HG02970 (cell line): Measurements from ENCODE around the gene LRPAP1.

Source experiments
- ATAC-seq: cut with Tn5 transposase; IDR thresholded peaks from one replicate; pipeline ENCODE4 v1.9.1; 2021; ENCODE audit warnings: mild to moderate bottlenecking, moderate library complexity, moderate number of reproducible peaks; ENCODE audit not compliant: unreplicated experiment, low FRiP score

LRPAP1 gene

DNA sequence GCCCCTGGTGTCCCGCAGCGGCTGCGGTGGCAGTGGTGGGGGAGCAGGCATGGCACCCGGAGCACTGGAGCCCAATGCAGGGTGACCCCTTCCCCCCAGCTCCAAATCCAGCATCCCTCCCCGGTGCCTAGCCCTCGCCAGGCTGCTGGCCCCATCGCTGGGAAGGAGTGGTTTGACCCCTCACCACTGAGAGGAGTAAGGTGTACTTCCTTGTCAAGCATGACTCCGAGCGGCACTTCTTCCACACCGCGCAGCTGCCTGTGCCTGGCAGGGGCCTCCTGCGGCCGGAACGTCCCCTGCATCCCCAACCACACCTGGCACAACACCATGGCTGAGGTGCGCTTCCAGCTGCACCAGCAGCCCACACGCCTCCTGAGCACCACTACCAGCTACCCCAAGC is 27.0 kb downstream of the LRPAP1 start:
- no peak for ATAC-seq

DNA sequence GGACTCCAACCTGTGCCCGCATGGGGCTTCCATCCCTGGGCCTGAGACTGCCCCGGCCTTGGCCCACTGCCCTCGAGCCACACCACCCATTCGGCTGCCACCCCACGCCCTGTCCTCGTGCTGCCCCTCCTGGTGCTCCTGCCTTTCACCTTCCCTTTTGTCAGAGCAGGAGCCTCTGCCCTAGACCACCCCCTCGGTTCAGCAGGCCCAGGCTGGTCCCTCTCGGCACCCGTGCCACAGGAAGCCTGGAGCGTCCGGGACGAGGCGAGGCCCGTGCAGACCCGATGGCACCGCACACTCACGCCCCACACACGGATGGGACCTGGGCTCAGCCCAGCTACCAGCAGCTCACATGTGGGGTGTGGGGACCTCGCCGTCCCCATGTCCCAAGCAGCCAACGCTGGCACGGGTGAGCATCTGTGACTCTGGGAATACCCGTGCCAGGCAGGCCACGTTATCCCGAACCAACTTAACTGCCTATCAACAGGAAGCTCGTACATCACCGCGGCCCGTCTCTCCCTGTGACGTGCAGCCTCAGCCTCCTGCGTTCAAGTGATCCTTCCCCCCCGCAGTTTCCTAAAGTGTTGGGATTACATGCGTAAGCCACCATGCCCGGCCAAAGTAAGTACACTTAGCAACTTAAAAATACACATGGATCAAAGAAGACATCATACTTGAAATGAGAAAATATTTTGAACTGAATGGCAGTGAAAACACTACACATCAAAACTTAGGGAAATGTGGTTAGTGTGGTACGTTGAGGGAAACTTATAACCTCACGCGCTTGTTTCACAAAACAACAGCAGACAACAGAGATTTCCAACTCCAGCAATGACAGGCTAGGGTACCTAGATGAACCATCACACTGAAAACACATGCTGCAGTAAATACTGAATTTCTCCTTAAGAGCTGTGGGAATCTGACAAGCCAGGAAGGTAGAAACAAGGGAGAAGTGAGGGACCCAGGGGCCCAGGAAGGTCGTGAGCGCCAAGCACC is 29.0 kb downstream of the LRPAP1 start:
- no peak for ATAC-seq

DNA sequence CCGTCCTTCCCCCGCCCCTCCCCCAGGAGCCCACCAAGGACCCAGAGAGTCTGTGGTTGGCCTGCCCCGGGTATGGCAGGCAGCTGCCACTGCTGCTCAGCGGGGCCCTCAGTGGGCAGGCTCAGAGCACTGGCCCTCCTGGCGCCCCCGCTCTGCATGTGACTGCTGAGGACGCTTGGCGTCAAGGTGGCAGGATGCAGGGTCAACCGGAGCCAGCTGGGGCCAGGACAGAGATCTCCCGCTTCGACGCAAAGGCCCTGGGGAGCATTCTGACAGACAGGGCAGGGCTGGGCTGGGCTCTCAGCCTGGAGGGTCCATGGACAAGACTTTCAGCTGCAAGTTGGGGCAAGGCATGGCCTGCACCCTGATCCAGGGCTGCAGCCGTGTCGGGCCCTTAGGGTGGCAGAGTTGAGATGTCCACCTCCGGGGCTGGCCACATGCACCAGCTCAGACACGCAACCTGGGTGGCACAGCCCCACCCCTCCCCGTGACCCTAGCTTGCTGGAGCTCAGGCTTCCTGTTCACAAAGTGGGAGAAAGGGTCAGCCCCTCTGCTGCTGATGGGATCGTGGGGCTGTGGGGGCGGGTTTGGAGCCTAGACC is 30.3 kb downstream of the LRPAP1 start:
- no peak for ATAC-seq

DNA sequence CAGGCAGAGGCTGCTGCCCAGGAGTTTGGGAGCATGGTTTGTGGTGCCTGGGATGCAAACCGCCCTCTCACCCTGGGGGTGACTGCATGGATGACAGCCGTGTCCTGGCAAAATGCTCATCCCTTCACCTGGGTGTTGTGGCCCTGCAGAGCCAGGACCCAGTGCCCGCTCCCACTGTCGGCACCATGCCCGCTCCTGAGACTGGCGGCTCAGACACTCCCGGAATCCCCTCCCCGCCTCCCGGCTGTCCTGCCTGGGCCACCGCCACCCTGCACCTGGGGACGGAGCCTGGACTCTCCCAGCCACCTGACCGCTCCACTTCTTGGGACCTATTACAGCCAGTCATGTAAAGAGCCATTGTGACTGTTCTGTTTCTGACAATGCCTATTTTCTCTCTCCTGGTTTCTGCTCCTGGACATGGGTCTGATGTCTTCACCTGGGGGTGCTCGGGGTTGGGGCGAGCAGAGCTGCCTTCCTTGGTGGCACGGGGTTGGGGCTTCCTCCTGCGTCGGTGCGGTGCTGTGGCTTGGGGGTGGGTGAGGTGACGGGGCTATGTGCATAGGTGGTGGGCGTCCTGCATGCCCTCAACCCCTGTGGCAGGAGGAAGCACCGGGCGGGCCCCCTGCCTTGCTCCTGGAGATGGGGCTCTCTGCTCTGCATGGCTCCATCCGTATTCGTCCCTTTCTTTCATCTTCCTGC is 30.9 kb downstream of the LRPAP1 start:
- no peak for ATAC-seq

DNA sequence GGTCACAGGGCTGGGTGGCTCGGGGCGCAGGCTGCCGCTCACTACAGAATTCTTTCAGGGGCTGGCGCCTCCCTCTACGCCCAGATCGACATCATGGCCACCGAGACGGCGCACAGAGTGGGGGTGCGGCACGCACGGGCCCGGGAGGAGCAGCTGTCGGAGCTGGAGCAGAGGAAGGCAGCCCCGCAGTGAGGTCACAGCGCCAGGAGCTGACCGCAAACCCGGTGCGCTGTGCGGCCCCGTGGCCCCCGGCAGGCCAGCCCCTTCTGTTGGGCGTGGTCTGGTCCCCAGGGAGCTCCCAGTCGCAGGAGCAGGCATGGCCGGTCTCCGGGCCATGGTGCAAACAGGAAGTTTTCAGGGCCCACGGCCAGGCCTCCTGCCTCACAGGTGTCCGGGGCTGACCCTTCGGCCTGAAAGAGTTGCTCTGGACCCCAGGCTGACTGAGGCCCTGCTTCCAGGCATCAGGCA is 31.6 kb downstream of the LRPAP1 start:
- ATAC-seq = no peak

DNA sequence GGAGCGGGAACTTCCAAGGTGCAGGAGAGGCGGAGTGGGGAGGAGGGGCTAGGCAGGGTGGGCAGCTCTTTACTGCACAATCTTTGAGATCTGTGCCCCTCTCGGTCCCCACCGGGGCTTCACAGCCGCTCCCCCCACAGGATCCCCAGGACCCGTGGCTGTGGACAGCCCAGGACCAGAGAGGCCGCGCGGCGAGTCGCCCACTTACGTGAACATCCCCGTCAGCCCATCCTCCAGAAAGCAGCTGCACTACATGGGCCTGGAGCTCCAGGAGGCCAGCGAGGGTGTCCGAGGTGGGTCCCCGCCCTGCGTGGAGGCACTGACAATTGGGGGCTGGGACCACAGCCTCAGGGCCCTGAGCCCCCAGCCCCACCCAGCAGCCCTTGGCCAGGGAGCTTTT is 32.1 kb downstream of the LRPAP1 start:
- no peak for ATAC-seq

DNA sequence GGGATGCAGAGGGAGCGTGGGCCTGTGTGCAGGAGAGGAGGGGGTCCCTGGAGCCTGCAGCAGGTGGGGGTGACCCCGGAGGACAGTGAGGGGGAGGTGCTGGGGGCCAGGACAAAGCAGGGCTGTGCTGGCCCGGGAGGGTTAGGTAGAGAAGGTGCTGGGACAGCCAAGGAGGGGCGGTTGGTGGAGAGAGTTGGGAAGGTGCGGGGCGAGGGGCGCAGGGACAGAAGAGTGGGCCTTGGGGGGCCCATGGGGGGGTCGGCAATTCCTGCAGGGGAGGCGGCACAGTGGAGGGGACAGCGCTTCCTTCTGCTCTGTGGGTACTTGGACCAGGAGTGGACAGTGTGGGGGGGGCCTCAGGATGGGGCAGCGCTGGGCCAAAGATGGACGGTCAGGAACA is 32.5 kb downstream of the LRPAP1 start:
- no peak for ATAC-seq

DNA sequence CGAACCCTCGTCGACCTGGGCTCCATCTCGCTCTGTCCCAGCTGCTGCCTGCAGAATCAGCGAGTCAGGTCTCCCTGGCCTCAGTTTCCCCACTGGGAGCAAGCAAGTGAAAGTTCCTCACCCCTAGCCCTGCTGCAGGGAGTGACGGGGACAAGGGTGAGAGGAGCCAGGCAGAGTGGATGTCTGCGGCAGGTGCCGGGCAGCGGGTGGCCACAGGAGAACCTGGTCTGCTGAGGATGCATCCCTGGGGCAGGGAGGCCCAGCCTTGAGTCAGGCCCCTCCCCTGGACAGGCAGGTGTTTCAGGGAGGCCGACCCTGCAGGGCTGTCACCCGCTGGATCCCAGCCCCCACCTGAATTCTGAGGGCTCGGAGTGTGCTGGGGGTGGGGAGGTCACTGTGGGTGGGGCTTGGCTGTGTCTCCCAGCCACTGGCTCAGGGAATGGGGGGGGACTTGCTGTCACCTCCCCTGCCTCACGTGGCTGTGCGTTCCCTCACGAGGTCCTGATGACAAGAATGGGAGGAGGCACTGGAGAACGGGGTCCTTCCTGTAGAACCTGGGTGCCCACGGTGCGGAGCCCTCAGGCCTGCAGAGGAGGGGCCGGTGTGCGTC is 33.2 kb downstream of the LRPAP1 start:
- ATAC-seq = no peak

DNA sequence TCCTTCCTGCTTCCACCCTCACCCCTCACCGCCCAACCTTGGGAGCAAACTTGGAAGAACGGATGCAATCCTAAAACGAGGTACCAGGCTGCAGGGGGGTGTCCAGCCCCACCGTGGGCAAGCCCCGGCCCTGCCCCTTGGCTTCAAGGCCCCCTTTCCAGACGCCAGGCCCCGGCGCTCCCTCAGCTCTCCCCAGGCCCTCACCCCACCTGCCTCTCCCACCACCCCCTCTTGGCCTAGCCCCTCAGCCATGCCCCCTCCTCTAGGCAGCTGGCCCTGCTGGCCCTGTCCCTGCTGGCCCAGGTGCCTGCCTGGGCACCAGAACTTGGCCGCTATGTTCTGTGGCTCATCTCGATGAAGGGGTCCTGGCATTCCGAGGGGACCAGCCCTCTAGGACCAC is 33.8 kb downstream of the LRPAP1 start:
- no peak for ATAC-seq

DNA sequence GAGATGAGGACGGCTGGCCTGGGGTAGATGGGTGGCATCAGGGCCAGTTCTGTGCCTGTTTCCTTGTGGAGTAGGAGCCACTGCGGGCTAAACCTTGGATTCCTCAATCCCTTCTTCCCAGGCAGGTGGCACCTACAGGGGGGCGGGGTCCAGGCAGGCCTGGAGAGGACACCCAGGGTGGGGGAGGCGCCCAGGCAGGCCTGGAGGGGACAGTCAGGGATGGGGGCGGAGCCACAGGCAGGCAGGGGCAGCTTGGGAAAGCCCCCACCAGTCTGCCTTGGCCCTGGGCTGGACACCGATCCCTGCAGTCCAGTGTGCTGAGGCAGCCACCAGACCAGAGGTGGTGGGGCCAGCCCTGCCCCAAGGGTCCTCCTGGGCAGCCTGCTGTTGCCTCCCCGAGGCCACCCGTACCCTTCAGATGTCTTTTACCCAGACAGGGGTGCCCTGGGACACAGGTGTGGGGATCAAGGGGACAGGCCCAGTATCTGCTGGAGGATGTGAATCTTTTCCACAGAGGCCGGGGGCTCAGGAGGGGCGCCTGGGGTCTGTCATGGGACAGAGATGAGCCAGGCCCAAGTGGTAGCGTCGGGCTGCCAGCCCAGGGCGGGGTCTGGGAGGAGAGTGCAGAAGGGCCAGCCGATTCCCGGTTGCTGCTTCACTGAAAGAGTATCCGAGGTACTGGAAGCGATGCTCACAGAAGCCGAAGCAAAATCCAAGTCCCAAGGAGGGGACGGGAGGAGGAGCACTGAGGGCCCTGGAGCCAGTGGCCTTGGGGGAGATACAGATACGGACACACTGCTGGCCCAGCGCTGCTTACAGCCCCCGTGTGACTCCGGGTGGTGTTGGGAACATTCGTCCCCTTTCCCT is 34.5 kb downstream of the LRPAP1 start:
- ATAC-seq = no peak

DNA sequence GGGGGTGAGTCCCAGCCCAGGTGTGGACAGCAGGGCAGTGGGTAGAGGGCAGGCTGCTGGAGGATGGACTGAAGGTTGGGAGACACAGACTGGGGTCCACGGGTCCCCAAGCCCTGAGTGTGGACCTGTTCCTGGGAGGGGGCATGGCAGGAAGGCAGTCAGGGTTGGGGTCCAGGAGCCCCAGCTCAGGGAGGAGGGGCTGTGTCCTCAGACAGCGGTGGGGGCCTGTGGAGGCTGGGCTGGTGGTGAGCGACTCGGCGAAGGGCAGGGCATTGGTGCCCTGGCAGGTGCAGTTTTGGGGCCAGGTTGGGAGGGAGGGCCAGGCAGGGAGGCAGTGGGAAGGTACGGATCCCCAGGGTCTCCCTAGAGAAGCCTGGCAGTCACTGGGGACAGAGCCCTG is 35.1 kb downstream of the LRPAP1 start:
- no peak for ATAC-seq

DNA sequence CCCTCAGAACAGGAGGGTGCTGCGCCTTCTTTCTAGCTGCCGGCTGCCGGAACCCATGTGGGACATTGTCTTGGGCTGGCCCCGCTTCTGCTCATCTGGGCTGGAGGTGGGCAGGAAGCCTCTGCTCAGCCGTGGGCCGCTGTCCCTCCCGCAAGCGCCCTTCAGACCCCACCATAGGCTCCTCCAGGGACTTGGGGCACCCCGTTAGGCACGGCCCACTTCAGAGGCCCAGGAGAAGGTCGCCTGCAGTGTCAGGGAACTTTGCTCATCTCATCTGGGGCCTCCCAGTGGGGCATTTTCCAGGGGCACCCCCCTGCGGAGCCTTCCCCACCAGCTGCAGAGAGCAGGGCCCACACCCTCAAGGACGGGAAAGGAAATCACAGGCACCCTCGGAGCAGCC is 36.2 kb downstream of the LRPAP1 start:
- no peak for ATAC-seq

DNA sequence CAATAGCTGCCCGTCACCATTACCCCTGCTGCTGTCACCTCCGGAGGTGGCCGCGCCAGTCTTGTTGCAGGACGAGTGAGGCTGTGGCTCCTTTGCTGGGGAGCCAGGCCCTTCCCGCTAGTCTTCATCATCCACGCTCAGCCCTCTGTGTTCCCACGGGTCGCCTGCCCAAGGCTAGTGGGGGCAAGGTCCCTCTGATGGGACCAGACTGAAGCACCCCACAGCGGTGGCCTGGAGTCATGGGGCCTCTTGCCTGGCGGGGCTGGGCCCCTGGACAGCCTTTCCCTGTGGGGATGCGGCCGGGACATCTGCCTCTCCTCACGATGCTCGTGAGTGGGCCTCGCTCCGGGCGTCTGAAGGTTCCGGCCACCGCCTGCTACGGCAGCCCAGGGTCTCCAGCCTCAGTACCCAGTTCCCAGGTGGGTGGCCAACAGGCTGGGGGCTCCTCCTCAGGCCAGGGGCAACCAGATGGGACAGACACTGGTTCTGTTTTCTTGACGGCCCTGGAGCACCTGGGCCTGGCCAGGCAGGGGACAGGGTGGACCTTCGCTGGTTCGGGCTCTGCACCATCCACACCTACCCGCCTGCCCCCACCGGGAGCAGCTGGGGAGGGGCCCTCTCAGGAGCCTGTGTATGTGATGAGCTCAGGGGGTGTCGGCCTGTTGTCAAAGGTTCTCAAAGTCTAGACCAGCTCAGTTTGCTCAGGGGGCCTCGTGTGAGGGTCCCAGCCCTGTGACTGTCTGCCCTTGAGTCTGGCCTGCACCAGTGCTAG is 36.8 kb downstream of the LRPAP1 start:
- no peak for ATAC-seq

DNA sequence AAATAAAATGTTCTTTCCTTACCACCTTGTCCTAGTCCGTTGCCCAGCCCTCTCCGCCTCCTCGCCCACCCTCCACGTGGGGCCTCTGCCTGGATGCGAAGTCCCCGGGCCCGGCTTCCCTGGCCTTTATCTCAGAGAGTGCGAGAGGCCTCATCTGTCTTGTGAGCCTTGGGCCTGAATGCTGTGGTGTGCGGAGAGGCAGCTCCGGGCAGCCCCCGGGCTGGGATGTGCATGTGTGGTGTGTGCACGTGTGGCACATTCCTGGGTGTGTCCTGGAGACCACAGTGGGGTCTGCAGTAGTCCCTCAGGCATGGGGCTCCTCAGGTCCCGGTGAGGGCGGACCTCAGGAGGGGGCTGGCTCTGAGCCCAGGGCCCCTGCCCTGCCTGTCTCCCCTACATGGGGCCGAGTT is 37.8 kb downstream of the LRPAP1 start:
- no peak for ATAC-seq

DNA sequence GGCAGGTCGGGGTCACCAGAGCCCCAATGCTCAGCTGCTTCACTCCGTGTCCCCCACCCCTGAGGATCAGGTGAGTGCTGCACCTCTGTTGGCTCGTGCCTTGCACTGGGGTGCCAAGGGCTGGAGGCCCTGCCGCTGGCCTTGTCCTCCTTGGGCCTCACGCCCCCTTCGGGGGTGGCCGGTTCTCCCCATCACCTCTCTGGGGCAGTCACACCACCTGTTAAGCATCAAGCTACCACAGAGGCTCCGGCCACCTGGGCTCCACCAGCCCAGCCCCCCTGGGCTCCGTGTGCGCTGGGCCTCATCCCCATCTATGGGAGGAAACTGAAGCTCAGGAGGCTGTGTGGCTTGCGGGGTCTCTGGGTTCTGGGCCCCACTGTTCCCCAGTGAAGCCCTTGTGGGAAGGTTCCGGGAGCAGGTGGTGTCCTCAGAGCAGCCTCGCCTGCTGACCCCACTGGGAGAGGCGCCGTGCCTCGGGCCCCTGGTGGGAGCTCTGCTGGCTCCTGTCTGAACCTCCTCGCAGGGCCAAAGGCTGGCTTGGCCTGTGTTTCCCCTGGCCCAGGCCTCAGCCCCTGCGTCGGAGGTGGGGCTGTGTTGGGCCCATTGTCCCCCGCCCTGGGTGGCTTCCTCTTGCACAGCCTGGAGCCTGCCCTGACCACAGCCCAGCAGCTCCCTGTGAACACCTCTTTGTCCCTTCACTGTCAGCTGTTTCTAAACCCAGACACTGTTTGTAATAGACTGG is 38.3 kb downstream of the LRPAP1 start:
- no peak for ATAC-seq

DNA sequence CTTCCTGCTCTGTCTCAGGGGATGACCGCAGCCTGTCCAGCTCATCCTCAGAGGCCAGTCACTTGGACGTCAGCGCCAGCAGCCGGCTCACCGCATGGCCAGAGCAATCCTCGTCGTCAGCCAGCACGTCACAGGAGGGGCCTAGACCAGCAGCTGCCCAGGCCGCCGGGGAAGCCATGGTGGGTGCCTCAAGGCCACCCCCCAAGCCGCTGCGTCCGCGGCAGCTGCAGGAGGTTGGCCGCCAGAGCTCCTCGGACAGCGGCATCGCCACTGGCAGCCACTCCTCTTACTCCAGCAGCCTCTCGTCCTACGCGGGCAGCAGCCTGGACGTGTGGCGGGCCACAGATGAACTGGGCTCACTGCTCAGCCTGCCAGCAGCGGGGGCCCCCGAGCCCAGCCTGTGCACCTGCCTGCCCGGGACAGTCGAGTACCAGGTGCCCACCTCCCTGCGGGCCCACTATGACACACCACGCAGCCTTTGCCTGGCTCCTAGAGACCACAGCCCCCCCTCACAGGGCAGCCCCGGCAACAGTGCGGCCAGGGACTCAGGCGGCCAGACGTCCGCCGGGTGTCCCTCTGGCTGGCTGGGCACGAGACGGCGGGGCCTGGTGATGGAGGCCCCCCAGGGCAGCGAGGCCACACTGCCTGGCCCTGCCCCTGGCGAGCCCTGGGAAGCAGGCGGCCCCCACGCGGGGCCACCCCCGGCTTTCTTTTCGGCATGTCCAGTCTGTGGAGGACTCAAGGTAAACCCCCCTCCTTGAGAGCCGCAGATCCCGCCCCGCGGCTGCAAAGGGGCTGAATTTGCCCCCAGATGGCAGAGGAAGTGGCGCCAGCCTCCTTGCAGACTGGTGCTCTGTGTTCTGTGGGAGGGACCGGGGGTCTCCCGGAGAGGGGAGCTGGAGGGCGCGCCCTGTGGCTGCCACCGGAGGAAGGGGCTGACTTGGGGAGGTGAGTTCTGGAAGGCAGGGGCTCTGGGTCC is 39.2 kb downstream of the LRPAP1 start:
- ATAC-seq = no peak

DNA sequence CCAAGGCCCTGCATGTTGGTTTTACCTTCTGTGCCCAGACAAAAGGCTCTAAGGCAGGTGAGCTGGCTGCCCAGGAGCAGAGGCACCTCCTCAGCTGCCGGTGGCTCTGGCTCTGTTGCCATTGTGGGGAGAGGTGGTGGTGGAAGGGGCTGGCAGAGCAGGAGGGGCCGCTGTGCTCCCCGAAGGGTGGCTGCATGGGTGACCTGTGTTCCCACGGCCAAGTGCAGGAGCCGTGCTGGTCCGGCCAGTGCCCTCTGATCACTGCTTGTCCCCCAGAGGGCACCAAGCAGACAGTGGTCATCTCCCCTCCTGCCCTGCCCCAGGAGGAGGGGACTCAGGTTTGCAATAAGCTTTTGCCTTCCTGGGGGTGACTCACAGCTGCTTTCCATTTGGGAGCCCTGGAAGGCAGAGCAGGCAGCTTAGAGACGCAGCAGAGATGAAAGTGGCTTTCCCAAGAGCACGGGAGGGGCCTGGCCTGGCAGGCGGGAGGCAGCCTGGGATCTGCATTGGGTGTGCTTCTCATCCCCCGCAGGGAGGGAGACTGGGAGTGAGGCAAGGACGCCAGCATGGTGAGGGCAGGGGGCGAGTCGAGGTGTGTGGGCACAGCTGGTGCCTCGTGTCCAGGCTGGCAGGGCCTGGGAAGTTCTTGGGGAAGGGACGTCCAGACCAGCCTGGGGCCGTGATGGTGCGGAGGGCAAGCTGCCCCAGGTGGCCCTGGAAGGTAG is 40.4 kb downstream of the LRPAP1 start:
- no peak for ATAC-seq
